GM15510 (cell line): ENCODE measurements around the gene CALCOCO1.

Experiments used
- POLR2A ChIP-seq: IDR thresholded peaks from 3 replicates; pipeline ENCODE4 v1.6.1; 2011; ENCODE audit warnings: borderline replicate concordance; ENCODE audit not compliant: insufficient read length; ENCODE audit errors: extremely low read depth

Gene CALCOCO1

DNA sequence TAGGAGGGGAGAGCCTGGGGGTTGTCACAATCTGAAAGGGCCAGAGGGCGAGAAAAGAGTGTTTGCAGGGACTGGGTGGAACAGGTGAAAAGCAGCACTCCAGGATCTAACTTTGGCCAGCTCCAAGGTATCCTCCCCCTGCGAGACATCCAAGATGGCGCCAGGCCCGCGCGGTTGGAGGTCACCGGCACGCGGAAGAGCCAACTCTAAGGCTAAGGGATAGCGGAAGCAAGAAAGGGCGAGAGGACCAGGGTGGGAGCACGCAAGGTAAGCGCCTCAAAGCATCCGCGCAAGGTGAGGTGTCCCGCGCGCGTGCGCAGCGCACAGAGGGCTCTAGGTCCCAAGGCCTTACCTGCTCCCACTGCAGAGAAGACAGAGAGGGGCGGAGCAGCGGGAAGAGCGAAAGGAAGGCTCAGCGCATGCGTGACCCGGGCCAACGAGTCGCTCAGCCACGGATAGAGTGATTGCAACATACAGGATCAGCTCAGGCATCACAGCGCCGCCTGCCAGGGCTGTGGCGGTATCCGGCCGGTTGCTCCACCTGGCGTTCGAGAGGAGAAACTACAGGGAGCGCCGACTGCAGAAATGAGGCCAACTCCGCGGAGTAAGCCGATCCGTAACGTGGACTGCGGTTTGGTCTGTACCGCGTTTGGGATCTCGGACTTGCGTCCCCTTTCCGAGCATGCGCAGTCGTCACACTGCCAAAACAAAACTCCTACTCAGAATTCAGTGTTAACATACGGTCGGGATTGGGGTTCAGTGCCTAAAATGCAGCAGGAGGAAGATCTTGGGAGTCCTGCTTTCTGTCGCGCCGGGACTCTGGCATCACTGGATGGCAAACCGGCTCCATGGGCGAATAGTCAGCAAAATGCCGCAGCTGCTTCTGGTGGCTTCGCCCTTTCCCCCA, 51.3 kb downstream of the CALCOCO1 start, which contains the start of gene ATP5MC2:
Gene ATP5MC2, minus strand, starts transcription at position 383 of the 907 bp plus-strand sequence. CDS start 3,469 bp downstream, outside the sequence.
- peak; percentile 85 for TF ChIP-seq POLR2A

DNA sequence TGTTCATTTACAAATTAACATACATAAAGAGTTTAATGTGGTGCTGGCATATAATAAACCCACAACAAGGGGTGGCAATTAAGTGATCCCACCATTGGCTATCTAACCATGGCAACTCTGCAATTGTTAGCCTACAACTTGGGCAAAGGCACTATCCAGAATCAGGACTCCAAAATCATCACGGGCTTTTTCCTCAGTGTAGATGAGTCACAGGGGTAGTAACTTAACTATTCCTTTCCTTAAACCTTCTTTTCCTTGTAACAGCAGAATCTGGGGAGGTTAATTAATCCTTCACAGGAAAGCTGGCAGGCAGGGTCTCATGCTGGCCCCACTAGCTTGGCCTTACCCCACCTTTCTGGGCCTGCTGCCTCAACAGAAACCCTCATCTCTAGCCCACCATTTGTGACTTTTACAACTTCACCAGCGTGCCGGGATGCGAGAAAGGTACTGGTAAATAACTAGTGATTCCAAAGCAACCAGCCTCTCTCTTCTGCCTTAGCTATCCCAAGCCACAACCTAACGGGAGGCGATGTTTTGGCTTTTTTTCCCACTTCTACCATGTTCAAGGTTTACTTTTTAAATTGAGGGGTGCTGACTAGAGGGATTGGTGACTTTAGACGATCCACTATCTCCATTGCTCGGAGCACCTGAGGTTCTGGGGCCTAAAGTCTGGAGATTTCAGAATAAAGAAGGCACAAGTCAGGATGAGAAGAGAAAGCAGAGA, 52.1 kb downstream of the CALCOCO1 start:
- TF ChIP-seq POLR2A = no peak

DNA sequence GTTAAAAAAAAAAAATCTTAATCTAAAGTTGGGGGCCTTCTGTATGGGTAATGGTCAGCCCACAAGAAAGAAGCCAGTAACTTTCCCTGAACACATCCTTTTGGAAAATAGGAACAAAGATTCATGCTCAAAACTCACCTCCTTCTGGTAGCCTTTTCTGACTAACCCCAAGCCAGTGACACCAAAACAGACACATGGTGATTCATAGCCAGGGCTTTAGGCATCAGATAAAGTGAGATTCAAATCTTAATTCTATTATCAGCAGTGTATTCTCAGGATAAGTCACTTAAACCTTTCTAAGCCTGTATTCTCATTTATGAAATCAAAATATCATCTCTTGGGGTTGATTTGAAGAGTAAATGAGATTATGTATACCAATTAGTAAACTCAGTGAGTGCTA, 56.3 kb downstream of the CALCOCO1 start:
- TF ChIP-seq POLR2A = no peak

DNA sequence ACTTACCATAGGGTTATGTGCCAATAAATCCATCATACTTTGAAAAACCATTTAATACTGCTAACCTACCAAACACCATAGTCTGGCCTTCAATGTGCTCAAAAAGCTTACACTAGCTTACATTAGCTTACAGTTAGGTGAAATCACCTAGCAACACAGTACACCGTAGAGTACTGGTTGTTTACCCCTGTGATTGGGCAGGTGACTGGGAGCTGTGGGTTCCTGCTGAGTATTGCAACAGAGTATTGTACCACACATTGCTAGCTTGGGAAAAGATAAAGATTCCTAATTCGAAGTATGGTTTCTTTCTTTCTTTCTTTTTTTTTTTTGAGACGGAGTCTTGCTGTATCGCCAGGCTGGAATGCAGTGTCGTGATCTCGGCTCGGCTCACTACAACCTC, 56.9 kb downstream of the CALCOCO1 start:
- no peak for TF ChIP-seq POLR2A

DNA sequence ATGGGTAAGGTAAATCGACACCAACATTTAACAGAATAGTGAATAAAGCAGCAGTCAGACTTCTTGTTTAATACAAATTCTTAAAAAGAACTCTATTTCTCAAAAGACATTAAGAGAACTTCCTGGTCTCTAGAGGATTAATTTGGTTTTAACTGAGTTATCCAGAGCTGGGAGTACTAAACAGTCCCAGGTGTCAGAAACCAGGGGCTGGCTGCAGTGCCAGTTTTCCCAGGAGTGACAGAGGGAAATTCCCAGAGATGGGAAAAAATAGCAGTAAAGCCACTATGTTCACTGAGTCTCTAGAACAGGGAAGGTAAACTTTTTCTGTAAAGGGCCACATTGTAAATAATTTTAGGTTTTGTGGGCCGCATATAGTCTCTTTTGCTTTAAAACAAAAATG, 60.2 kb downstream of the CALCOCO1 start:
- TF ChIP-seq POLR2A = no peak

DNA sequence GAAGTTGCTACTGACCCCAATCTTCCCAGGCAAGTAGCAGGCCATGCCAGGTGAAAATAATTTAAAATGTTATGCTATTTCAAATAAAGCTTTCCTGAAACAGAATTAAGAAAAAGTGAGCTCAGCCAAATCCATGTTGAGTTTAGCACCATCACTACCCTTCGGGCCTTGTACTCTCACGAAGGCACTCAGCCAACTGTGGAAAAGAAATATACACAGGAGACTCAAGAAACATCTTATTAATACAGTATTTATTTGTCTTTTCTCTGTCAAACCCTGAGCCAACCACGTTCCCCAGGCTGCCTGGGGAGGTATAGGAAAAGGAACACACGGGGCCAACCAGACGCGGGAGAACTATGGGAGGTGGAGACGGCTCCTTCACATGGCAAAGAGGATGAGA, 62.3 kb downstream of the CALCOCO1 start:
- TF ChIP-seq POLR2A = no peak

DNA sequence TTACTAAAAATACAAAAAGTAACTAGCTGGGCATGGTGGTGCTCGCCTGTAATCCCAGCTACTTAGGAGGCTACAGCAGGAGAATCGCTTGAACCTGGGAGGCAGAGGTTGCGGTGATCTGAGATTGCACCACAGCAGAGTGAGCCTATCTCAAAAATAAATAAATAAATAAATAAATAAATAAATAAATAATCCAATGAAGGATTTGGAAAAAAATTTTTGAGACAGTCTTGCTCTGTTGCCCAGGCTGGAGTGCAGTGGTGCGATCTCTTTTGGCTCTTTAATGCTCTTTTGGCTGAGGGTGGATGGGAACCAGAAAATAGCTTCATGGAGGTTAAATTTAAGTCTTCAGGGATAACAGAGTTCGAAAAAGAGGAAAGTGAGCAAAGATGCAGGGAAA, 63.1 kb downstream of the CALCOCO1 start:
- no peak for TF ChIP-seq POLR2A

DNA sequence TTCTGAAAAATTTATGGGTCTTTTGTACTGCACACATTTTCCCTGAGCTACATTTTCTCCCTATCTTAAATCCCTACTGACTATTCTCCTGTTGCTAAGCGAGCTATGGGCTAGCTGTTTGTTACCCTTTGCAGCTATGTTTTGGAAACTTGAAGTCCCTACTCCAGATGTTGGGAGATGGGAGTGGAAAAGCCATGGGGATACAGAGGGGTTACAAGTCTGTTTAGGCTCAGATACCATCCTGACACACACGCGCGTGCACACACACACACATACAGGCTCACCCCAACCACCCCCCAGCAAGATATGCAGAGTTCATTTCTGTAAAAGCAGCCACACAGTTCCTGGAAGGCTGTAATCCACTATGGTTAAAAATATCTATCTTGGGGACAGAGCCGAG, 67.2 kb downstream of the CALCOCO1 start:
- no peak for TF ChIP-seq POLR2A

DNA sequence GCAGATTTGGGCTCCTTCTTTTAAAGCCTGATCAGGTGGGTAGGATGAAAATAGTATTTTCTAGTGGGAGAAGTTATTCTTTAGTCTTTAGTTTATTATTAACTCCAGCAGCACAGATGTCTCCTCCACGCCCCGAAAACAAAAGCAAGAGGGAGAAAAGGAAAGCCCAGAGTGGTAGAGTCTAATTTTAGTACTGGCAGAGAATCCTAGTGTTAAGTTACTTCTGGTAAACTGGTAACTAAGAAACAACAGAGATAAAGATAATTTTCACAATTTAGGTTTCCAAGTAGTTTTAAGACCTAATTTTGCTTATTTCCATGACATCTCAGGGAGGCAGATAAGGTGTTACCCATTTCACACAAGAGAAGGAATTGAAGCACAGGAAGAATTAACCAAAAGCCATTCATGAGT, 67.7 kb downstream of the CALCOCO1 start:
- no peak for TF ChIP-seq POLR2A

DNA sequence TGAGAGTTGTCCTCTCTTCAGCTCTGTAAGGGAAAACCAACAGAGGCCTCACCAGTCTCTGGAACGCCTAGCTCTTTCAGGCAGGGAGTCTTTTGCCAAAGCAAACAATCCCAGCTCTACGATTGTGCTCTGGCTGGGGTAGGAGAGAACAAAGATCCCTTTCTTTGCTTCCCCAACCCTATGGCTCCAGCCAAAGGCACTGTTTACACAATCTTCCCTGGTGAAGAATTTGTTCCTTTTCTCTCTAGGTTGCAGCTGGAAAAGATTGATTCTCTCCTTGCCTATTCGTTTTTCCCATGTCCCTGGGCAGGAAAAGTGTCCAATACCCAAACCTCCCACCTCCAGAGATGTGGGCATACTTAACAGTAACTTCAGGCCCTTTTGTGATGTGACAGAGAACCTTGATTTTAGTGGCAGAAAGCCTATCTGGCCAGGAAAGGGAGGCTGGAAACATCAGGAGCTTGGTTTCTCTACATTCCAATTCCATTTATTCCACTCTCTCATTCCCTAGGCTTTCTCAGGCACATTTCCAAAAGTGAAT, 68.2 kb downstream of the CALCOCO1 start:
- TF ChIP-seq POLR2A = no peak
